Adipocyte (in vitro differentiated cells): Measurements from ENCODE around the gene ITCH.
"Not testable (repeated sequence)": the region's sequence is repeated elsewhere in the genome, so short reads cannot be mapped to it uniquely, and the experiment has no call there.

Experiments used
- DNase-seq: peaks from one replicate; pipeline ENCODE4 v3.0.0-alpha.2; 2015; ENCODE audit warnings: low read depth
- H3K27me3 ChIP-seq: replicated peaks from 2 replicates; pipeline ENCODE4 v1.7.0; 2013; ENCODE audit warnings: mild to moderate bottlenecking, low read length, moderate library complexity; ENCODE audit not compliant: control insufficient read depth, insufficient read depth
- H3K36me3 ChIP-seq: 2 replicates; pipeline ENCODE4 v1.7.0; 2013; ENCODE audit warnings: low read length, mild to moderate bottlenecking, moderate library complexity; ENCODE audit not compliant: control insufficient read depth, insufficient read depth, severe bottlenecking
- H3K4me1 ChIP-seq: 2 replicates; pipeline ENCODE4 v1.7.0; 2013; ENCODE audit warnings: mild to moderate bottlenecking, low read length, moderate library complexity; ENCODE audit not compliant: control insufficient read depth, insufficient read depth
- H3K4me3 ChIP-seq: 2 replicates; pipeline ENCODE4 v1.7.0; 2013; ENCODE audit warnings: mild to moderate bottlenecking, low read length, moderate library complexity
- H3K9ac ChIP-seq: 2 replicates; pipeline ENCODE4 v1.7.0; 2013; ENCODE audit warnings: mild to moderate bottlenecking, low read length, moderate library complexity
- H3K9me3 ChIP-seq: 2 replicates; pipeline ENCODE4 v1.7.0; 2013; ENCODE audit warnings: mild to moderate bottlenecking, low read length, moderate library complexity; ENCODE audit not compliant: control insufficient read depth

Gene ITCH

DNA sequence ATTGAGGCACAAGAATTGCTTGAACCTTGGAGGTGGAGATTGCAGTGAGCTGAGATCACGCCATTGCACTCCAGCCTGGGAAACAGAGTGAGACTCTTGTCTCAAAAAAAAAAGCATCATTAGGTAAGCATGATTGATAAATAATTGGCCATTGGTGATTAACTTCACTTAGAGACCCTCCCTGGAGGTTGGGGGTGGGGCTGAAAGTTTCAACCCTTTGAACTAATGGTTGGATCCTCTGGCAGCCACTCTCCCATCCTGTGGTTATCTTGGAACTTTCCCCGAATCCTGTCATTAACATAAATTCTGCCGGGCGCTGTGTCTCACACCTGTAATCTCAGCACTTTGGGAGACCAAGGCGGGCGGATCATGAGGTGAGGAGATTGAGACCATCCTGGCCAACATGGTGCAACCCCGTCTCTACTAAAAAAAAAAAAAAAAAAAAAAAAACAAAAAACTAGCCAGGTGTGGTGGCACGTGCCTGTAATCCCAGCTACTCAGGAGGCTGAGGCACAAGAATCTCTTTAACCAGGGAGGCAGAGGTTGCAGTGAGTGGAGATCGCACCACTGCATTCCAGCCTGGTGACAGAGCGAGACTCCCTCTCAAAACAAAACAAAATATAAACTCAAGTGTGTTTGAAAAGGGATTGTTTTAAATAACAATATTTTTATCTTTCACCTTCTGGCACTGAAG is 17.1 kb upstream of the ITCH start:
- not testable (repeated sequence) for H3K27me3 ChIP-seq, H3K36me3 ChIP-seq, H3K4me3 ChIP-seq, H3K9ac ChIP-seq, H3K9me3 ChIP-seq, DNase-seq, H3K4me1 ChIP-seq

DNA sequence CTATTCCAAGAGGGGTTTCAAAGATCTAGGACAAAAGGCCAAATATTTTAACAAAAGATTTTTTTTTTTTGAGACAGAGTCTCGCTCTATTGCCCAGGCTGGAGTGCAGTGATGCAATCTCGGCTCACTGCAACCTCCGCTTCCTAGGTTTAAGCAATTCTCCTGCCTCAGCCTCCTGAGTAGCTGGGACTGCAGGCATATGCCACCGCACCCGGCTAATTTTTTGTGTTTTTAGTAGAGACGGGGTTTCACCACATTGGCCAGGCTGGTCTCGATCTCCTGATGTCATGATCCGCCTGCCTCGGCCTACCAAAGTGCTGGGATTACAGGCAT is 16.6 kb upstream of the ITCH start:
- not testable (repeated sequence) for DNase-seq, H3K9ac ChIP-seq, H3K9me3 ChIP-seq, H3K27me3 ChIP-seq, H3K36me3 ChIP-seq, H3K4me3 ChIP-seq, H3K4me1 ChIP-seq

DNA sequence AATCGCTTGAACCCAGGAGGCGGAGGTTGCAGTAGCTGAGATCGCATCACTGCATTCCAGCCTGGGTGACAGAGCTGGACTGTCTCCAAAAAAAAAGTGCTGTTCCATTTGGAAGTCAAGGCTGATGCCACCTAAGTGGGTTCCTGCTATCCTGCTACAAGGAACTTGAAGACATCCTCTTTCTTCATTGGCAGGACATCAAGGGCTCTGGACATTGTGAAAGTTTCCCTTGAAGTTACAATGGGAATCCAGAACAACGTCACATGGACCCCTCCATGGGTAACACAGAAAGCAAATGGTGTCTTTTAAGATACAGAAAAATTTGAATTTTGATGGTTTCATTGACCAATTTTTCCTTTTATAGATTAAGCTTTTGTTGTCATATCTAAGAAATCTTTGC is 15.5 kb upstream of the ITCH start:
- DNase-seq = no peak
- no peaks in the 10 kb centered on the region for H3K27me3 ChIP-seq
- H3K9me3 ChIP-seq = no peaks in the 10 kb centered on the region
- no peak overlapping the region for H3K4me3 ChIP-seq
- no peaks in the 10 kb centered on the region for H3K4me1 ChIP-seq
- H3K9ac ChIP-seq = no peak overlapping the region
- H3K36me3 ChIP-seq = no peaks in the 10 kb centered on the region

DNA sequence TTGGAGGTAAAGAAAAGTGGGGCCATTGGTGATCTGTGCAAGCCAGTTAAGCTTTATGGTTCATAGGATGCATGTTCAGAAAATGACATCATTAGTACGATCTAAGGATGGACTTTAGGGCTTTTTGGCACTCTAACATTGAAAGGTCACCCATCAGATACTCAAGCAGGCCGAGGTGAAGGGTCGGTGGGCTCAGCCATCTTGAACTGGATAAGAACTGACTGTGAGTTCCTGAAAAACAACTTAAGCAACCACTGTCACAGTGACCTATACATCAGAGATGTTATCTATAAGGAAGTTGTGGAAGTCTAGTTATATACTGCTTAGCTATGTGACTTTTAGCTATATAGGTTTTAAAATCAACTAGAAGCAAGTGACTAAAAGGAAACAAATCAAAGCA is 13.0 kb upstream of the ITCH start:
- no peak for DNase-seq
- no peak overlapping the region for H3K4me3 ChIP-seq

DNA sequence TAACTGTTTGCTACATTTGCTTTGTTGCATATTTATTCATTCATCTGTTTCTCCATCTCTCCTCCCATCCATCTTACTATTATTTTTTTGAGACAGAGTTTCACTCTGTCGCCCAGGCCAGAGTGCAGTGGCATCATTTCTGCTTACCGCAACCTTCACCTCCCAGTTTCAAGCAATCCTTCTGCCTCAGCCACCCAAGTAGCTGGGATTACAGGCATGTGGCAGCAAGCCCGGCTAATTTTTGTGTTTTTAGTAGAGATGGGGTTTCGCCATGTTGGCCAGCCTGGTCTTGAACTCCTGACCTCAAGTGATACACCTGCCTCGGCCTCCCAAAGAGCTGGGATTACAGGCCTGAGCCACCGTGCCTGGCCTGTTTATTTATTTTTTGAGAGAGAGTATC is 9.6 kb upstream of the ITCH start:
- H3K4me1 ChIP-seq, H3K9me3 ChIP-seq, DNase-seq, H3K27me3 ChIP-seq, H3K4me3 ChIP-seq, H3K36me3 ChIP-seq, H3K9ac ChIP-seq: not testable (repeated sequence)

More for the DNA sequence above, 13.0 kb upstream of the ITCH start:
- no peaks in the 10 kb centered on the region for H3K9me3 ChIP-seq
- H3K9ac ChIP-seq = no peak overlapping the region
- H3K27me3 ChIP-seq = no peaks in the 10 kb centered on the region
- no peaks in the 10 kb centered on the region for H3K4me1 ChIP-seq
- no peaks in the 10 kb centered on the region for H3K36me3 ChIP-seq

DNA sequence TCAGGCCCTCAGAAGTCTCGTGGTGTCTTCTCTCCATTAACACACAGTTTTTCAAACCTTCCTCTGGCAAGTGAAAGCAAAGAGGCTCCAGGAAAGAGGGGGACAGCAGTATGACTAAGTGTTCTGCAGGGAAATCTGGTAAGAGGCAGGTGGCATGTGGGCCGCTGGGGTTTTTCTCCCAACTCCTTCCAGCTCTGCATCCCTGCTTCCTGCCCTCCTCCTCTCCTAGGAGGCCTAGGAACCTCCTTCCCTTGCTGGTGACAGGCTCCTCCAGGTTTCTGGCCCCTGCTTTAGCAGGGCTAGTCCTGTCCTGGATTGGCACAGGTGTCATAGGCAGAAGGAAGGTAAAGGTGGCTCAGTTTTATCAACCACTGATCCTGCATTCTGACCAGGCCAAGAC is 7.6 kb upstream of the ITCH start:
- H3K4me1 ChIP-seq = no peaks in the 10 kb centered on the region
- no peak overlapping the region for H3K9ac ChIP-seq
- H3K4me3 ChIP-seq = no peak overlapping the region
- no peak for DNase-seq
- no peaks in the 10 kb centered on the region for H3K36me3 ChIP-seq
- no peaks in the 10 kb centered on the region for H3K9me3 ChIP-seq
- H3K27me3 ChIP-seq = no peaks in the 10 kb centered on the region

DNA sequence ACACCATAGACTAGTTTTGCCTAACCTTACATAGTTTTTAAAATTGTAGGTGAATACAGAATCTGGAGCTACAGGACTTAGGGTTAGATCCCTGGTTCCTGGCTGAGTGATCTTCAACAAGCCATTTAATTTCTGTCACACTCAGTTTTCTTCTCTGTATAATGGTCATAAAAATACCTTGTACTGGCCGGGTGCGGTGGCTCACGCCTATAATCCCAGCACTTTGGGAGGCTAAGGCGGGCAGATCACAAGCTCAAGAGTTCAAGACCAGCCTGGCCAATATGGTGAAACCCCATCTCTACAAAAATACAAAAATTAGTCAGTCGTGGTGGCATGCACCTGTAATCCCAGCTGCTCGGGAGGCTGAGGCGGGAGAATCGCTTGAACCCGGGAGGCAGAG is 3.3 kb upstream of the ITCH start:
- not testable (repeated sequence) for H3K9me3 ChIP-seq

DNA sequence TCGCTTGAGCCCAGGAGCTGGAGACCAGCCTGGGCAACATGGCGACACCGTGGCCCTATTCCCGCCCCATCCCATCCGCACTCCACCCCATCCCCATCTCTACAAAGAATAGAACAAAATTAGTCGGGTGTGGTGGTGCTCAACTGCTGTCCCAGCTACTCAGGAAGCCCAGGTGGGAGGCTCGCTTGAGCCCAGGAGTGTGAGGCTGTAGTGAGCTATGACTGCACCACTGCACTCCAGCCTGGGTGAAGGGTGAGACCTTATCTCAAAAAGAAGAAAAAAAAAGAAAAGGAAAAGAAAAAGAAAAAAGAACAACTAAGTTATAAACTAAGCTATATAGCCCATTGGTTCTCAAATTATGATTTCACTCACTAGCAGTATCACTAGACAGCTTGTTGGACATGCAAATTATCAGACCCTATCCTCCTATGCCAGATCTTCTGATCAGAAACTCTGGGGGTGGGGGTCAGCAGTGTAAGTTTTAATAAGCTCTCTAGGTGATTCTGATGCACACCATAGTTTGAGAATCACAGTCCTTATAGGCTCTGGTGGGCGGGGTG is 491 bp upstream of the ITCH start:
- Histone ChIP-seq H3K36me3 (peaks cover 3% of the 10 kb centered on the region), H3K9ac (peak overlapping the region; percentile 96), H3K9me3 (no peaks in the 10 kb centered on the region), H3K4me3 (peak overlapping the region; percentile 95), H3K27me3 (no peaks in the 10 kb centered on the region), H3K4me1 (peaks cover 42% of the 10 kb centered on the region)
- no peak for DNase-seq

More for the DNA sequence above, 3.3 kb upstream of the ITCH start:
- not testable (repeated sequence) for H3K4me3 ChIP-seq, H3K9ac ChIP-seq, DNase-seq, H3K36me3 ChIP-seq, H3K27me3 ChIP-seq
- H3K4me1 ChIP-seq = peaks cover 15% of the 10 kb centered on the region

DNA sequence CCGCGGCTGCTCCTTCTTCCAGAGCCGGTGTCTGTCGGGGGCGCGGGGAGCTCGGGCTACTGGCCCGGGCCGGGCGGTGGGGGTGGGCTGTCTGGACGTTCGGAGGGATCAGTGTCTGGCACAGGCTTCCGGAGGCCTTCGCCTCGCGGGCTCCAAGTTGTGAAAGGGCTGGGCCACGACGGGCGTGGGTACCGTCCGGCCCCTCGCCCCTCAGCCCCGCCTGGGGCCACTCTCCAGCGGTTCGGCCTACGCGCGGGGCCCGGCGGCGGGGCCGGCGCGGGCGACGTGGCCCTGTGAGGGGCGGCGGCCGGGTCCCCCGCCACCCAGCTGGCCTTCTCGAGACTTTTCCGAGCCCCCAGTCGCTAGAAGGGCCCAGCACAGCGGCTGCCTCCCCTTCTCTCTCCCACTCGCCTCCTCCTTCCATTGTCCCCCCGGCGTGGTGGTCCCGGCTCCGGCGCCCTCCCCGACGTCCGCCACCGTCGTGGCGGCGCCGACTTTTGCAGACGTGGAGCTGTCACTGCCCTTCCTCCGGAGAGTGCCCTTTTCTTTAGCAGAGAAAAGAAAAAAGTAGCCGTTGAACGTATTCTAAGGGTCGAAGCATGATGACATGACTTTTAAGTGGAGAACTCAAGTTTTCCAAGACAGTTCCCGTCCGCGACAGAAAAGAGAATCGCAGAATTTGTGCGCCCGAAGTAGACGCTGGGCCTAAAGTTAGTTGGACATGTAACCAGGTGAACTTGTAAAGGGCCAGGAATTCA is 571 bp downstream of the ITCH start:
- H3K9me3 ChIP-seq = no peaks in the 10 kb centered on the region

DNA sequence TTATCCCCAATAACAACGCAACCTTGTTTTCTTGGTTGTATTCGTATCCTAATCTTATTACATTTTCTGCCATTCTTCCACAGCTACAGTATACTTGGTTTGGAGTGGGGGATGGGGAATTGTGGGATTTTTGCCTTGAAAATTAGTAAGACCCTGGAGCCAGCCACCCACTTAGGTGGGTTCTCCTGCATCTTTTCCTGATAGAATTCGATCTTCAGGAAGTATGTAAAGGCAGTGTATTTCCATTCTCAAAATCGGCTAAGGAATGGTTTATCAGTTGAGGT is 1.1 kb downstream of the ITCH start:
- no peak for DNase-seq
- H3K27me3 ChIP-seq = no peaks in the 10 kb centered on the region
- H3K9ac ChIP-seq = peak overlapping the region; percentile 96
- H3K4me1 ChIP-seq = peaks cover 56% of the 10 kb centered on the region
- H3K36me3 ChIP-seq = peaks cover 4% of the 10 kb centered on the region
- H3K4me3 ChIP-seq = peak overlapping the region; percentile 95
- no peaks in the 10 kb centered on the region for H3K9me3 ChIP-seq

More for the DNA sequence above, 571 bp downstream of the ITCH start:
- DNase-seq = peak; percentile 73
- Histone ChIP-seq H3K36me3 (peaks cover 3% of the 10 kb centered on the region), H3K4me3 (peak overlapping the region; percentile 95), H3K4me1 (peaks cover 52% of the 10 kb centered on the region), H3K9ac (peak overlapping the region; percentile 96), H3K27me3 (no peaks in the 10 kb centered on the region)

DNA sequence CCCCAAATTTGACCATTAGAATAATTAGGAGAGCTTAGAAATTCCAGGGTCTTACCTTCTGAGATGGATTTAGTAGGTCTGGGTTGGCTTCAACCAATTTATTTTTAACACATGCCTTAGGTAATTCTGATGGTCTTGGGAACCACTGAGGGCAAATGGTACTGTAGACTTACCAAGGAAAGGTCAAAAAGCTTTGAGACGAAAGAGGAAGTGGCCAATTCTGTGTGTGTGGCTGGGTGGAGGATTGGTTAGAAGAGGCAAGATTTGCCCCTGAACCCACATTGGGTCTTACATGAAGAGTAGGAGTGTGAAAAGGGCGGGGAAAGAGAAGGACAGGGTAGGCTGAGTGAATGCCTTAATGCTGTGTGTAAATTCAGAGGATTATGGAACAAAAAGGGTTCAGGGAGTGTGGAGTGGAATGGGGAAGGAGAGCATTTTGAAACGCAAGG is 2.7 kb downstream of the ITCH start:
- Histone ChIP-seq H3K4me1 (peaks cover 56% of the 10 kb centered on the region), H3K4me3 (peak overlapping the region; percentile 4), H3K9ac (no peak overlapping the region), H3K9me3 (no peaks in the 10 kb centered on the region), H3K36me3 (peaks cover 19% of the 10 kb centered on the region), H3K27me3 (no peaks in the 10 kb centered on the region)
- DNase-seq = no peak
